HEK293 (cell line): ENCODE data around the gene ANTKMT.

Experiments used
- CTCF ChIP-seq: fragments of 450-650 bp; formaldehyde crosslinking; IDR thresholded peaks from 2 replicates; pipeline ENCODE4 v1.5.1; 2016; ENCODE audit warnings: missing biosample characterization, missing genetic modification characterization
- PBX3 ChIP-seq: sonication (generic); formaldehyde crosslinking; IDR thresholded peaks from 2 replicates; pipeline ENCODE4 v1.8.1; 2022; ENCODE audit warnings: mild to moderate bottlenecking, moderate library complexity, missing genetic modification reagents
- YY1 ChIP-seq: fragments of 450-650 bp; formaldehyde crosslinking; IDR thresholded peaks from 2 replicates; pipeline ENCODE4 v1.5.1; 2018; ENCODE audit warnings: missing biosample characterization, missing genetic modification characterization
- ZNF121 ChIP-seq: fragments of 450-650 bp; formaldehyde crosslinking; IDR thresholded peaks from 2 replicates; pipeline ENCODE4 v1.5.1; 2016; ENCODE audit warnings: missing biosample characterization, missing genetic modification characterization
- ZNF623 ChIP-seq: fragments of 450-650 bp; formaldehyde crosslinking; IDR thresholded peaks from 2 replicates; pipeline ENCODE4 v1.5.1; 2016; ENCODE audit warnings: missing biosample characterization, missing genetic modification characterization
- ZNF629 ChIP-seq: fragments of 450-650 bp; formaldehyde crosslinking; IDR thresholded peaks from 2 replicates; pipeline ENCODE4 v1.5.1; 2017; ENCODE audit warnings: missing biosample characterization, missing genetic modification characterization
- ZNF670 ChIP-seq: fragments of 450-650 bp; formaldehyde crosslinking; IDR thresholded peaks from 2 replicates; pipeline ENCODE4 v1.5.1; 2016; ENCODE audit warnings: missing biosample characterization, missing genetic modification characterization, low read depth
- ZNF785 ChIP-seq: fragments of 450-650 bp; formaldehyde crosslinking; IDR thresholded peaks from 2 replicates; pipeline ENCODE4 v1.5.1; 2016; ENCODE audit warnings: missing biosample characterization, missing genetic modification characterization
- ZNF837 ChIP-seq: fragments of 450-650 bp; formaldehyde crosslinking; IDR thresholded peaks from 2 replicates; pipeline ENCODE4 v1.5.1; 2016; ENCODE audit warnings: missing biosample characterization, missing genetic modification characterization
- ZSCAN5A ChIP-seq: fragments of 450-650 bp; formaldehyde crosslinking; IDR thresholded peaks from 2 replicates; pipeline ENCODE4 v1.5.1; 2016; ENCODE audit warnings: missing biosample characterization, missing genetic modification characterization

- no peak for TF ChIP-seq YY1
- TF ChIP-seq CTCF (tag by site-specific recombination) = no peak
- TF ChIP-seq ZNF629 (tag by site-specific recombination) = peak; percentile 46; the same call in 1 of the 2 replicates
- no peak for TF ChIP-seq ZNF785 (tag by site-specific recombination)
- TF ChIP-seq ZNF670 = no peak
- no peak for TF ChIP-seq ZNF121 (tag by site-specific recombination)
- no peak for TF ChIP-seq PBX3
- TF ChIP-seq ZNF623 (tag by site-specific recombination) = no peak
- TF ChIP-seq ZSCAN5A (tag by site-specific recombination) = 0 out of 2 replicates have a peak, but pooled peaks have one; percentile 27
- TF ChIP-seq ZNF837 = no peak
Observed at GRCh38 chr16:728131-728889, 7.4 kb downstream of the ANTKMT start.
